ENCODE results near the gene PIP5K1C. TPM values are rescaled to one million over a fixed set of nuclear protein-coding genes. Genes with fewer than 3 reads are reported as not detected.
A peak's percentile ranks its signal among the peaks of the same experiment; 100 is the strongest.

Gene PIP5K1C, protein sequence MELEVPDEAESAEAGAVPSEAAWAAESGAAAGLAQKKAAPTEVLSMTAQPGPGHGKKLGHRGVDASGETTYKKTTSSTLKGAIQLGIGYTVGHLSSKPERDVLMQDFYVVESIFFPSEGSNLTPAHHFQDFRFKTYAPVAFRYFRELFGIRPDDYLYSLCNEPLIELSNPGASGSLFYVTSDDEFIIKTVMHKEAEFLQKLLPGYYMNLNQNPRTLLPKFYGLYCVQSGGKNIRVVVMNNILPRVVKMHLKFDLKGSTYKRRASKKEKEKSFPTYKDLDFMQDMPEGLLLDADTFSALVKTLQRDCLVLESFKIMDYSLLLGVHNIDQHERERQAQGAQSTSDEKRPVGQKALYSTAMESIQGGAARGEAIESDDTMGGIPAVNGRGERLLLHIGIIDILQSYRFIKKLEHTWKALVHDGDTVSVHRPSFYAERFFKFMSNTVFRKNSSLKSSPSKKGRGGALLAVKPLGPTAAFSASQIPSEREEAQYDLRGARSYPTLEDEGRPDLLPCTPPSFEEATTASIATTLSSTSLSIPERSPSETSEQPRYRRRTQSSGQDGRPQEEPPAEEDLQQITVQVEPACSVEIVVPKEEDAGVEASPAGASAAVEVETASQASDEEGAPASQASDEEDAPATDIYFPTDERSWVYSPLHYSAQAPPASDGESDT
- total RNA-seq (2011; cell fraction: chromatin; rRNA removed; ENCODE audit: low replicate concordance) = 21.1 and 62.3 TPM in 2 replicates
- 28.3 and 30.5 TPM in 2 replicates for total RNA-seq (2011; cell fraction: nucleolus; rRNA removed)
- total RNA-seq (2011; cell fraction: nucleoplasm; rRNA removed) = 15.8 and 17.5 TPM in 2 replicates
- total RNA-seq (2014; rRNA removed) (6.0 and 10.7 TPM in 2 replicates), total RNA-seq (2014; rRNA removed; fragmentation: Illumina TruSeq; extraction: Trizol) (1.4 and 1.9 TPM in 2 replicates), total RNA-seq (2015; rRNA removed; fragmentation: Illumina TruSeq; extraction: Trizol) (4.1 and 5.3 TPM in 2 replicates), total RNA-seq (2021) (21.4 and 22.1 TPM in 2 replicates), polyA plus RNA-seq (2011; rRNA removed) (2.9 and 5.8 TPM in 2 replicates), polyA plus RNA-seq (2014; fragmentation: Illumina TruSeq; extraction: Trizol) (8.0 and 11.3 TPM in 2 replicates), polyA plus RNA-seq (2014; fragmentation: Nextera tagmentation; extraction: Ambion mirVana) (under 1 TPM; 0.38 to 0.61 TPM), polyA plus RNA-seq (2014; rRNA removed) (7.6 and 8.3 TPM in 2 replicates), polyA minus RNA-seq (2011; rRNA and poly(A)+ RNA removed) (5.1 and 9.5 TPM in 2 replicates), Bru-seq, nascent RNA (percentile 59 among the genes with signal in this experiment), BruChase-seq, experiment 1, labeled RNA remaining after a 2-hour chase (percentile 62 among the genes with signal in this experiment), BruChase-seq, experiment 2, labeled RNA remaining after a 6-hour chase (percentile 68 among the genes with signal in this experiment)
- polyA plus RNA-seq (2011; cell fraction: cytosol; rRNA removed) = 2.9 and 6.4 TPM in 2 replicates
- 9.4 and 20.2 TPM in 2 replicates for polyA plus RNA-seq (2011; cell fraction: nucleus; rRNA removed)
- 16.8 and 22.4 TPM in 2 replicates for polyA plus RNA-seq (2012)
- polyA minus RNA-seq (2011; cell fraction: cytosol; rRNA and poly(A)+ RNA removed) = 15.8 and 26.9 TPM in 2 replicates
- 13.1 and 15.9 TPM in 2 replicates for polyA minus RNA-seq (2011; cell fraction: nucleus; rRNA and poly(A)+ RNA removed)
- long read RNA-seq, experiment 1, partial matches to known transcripts = 7 of 56 reads
- long read RNA-seq, experiment 1, other reads (novel, unspliced or antisense) = 48 of 56 reads
- long read RNA-seq, experiment 2, partial matches to known transcripts = 3 of 23 reads
- long read RNA-seq, experiment 2, other reads (novel, unspliced or antisense) = 16 of 23 reads
- long read RNA-seq, experiment 3, partial matches to known transcripts = 2 of 3 reads
- long read RNA-seq, experiment 3, other reads (novel, unspliced or antisense) = 1 of 3 reads

DNA sequence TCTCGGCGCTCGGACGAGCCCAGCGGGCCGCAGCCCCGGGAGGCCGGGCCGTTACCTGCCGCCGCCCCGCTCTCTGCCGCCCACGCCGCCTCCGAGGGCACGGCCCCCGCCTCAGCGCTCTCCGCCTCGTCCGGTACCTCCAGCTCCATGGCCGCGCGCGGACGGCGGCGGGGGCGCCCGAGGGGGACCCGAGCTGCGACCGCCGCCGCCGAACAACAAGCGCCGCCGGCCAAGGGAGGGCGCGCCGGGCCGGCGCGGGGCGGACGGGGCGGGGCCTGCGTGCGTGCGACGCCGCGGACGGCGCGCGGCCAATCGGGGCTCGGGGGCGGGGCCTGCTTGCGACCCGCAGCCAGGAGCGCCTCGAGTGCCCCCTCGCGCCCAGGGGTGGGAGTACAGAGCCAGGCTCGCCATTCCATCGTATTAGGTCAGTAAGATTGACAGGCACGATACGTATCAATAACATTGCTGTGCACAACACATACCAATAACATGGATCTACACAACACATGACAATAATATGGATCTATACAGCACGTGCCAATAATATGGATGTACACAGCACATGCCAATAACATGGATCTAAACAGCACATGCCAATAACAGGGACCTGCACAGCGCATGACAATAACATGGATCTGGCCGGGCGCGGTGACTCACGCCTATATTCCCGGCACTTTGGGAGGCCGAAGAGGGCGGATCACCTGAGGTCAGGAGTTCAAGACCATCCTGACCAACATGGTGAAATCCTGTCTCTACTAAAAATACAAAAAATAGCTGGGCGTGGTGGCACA, at the start of gene PIP5K1C:
Gene PIP5K1C, minus strand, starts transcription at position 227 of the 791 bp plus-strand sequence. Its CDS starts 78 bp downstream, at position 149.
- Histone ChIP-seq H3K9me1 (ENCODE audit: control insufficient read depth, insufficient read depth, low read length) (peaks cover 7% of the 10 kb centered on the region), H3K27me3 (ENCODE audit: control insufficient read depth in 2 of 2, insufficient read depth in 2 of 2, low read length in 2 of 2) (no peaks in the 10 kb centered on the region), H2AFZ (ENCODE audit: low read depth, low read length) (peak within 1 kb of the TSS; percentile 90), H3K36me3 (ENCODE audit: control insufficient read depth, insufficient read depth, low read length) (peaks cover 6% of the 10 kb centered on the region; the same call in 1 of the 3 replicates), H3K4me2 (ENCODE audit: insufficient read depth, low read length) (peak within 1 kb of the TSS; percentile 93), H3K4me1 (replicated peaks in 1 of 2; ENCODE audit: control insufficient read depth in 2 of 2, insufficient read depth in 2 of 2, low read length in 2 of 2) (peaks cover 15 to 48% of the 10 kb centered on the region in 2 experiments), H4K20me1 (replicated peaks; ENCODE audit: control insufficient read depth, insufficient read depth, low read length) (peaks cover 19% of the 10 kb centered on the region), H3K9me3 (replicated peaks; ENCODE audit: control insufficient read depth, insufficient read depth, low read depth, low read length) (no peaks in the 10 kb centered on the region; the same call in 1 of the 2 replicates), H3K4me3 (peak within 1 kb of the TSS; percentile 85), H3K9ac (ENCODE audit: insufficient read depth in 1 of 2, low read depth in 2 of 2, low read length in 2 of 2) (peak within 1 kb of the TSS; percentile 69 to 91), H3K27ac (ENCODE audit: extremely low read depth, low read depth, low read length) (peak within 1 kb of the TSS; percentile 81), H3K79me2 (ENCODE audit: control insufficient read depth, insufficient read depth, low read length) (peaks cover 44% of the 10 kb centered on the region)
- peak; percentile 93 for ATAC-seq
- peak; percentile 93 to 97 (median 96) for DNase-seq (ENCODE audit: extremely low read depth in 1 of 4, low spot score in 3 of 4)
- BruUV-seq (replicated peaks) = no TSS peak
- 2% methylated on average over 41 of the region's 82 CpGs for WGBS (ENCODE audit: insufficient coverage, low coverage, missing lambda C conversion rate)
- in situ Hi-C loops (cut with MboI) (loop anchor here (10.0 kb wide), 2 partner anchors 376 to 406 kb away; no protein-coding TSS in a partner anchor), intact Hi-C loops (cut with micrococcal nuclease) (loop anchor here (2.0 to 10.0 kb wide), 2 partner anchors 32 to 376 kb away; no protein-coding TSS in a partner anchor)
- ChIA-PET CTCF (ENCODE audit: low intra/inter-chr PET ratio) (interaction anchor here (0.6 to 1.4 kb wide), 5 partner anchors 18 to 122 kb away, joined by 3 to 5 read pairs (median 4); no protein-coding TSS in a partner anchor), POLR2A (interaction anchor here (0.6 to 1.3 kb wide), 2 partner anchors 14 to 494 kb away, joined by 3 read pairs; no protein-coding TSS in a partner anchor)
- peak; percentile 74 for FAIRE-seq
- TF ChIP-seq ZNF766 (CRISPR knock-in tag; conservative IDR thresholded peaks at IDR 0.05) = peak; percentile 27; the same call in 1 of the 2 replicates
- TF ChIP-seq, protein P1, sequence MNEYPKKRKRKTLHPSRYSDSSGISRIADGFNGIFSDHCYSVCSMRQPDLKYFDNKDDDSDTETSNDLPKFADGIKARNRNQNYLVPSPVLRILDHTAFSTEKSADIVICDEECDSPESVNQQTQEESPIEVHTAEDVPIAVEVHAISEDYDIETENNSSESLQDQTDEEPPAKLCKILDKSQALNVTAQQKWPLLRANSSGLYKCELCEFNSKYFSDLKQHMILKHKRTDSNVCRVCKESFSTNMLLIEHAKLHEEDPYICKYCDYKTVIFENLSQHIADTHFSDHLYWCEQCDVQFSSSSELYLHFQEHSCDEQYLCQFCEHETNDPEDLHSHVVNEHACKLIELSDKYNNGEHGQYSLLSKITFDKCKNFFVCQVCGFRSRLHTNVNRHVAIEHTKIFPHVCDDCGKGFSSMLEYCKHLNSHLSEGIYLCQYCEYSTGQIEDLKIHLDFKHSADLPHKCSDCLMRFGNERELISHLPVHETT (CRISPR knock-in tag; conservative IDR thresholded peaks at IDR 0.05 in 1 of 2, IDR thresholded peaks at IDR 0.05 in 1 of 2) = peak in 1 of 2 experiments; percentile 93; a peak in 2 of 4 replicates
- TF ChIP-seq SMAD4 (CRISPR knock-in tag; conservative IDR thresholded peaks at IDR 0.05) = peak; percentile 78
- peak; percentile 32 for TF ChIP-seq SMAD1 (IDR thresholded peaks at IDR 0.05; ENCODE audit: low read depth, low read length, partially characterized antibody)
- TF ChIP-seq, protein P2, sequence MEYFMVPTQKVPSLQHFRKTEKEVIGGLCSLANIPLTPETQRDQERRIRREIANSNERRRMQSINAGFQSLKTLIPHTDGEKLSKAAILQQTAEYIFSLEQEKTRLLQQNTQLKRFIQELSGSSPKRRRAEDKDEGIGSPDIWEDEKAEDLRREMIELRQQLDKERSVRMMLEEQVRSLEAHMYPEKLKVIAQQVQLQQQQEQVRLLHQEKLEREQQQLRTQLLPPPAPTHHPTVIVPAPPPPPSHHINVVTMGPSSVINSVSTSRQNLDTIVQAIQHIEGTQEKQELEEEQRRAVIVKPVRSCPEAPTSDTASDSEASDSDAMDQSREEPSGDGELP (CRISPR knock-in tag; IDR thresholded peaks at IDR 0.05; ENCODE audit: borderline replicate concordance) = peak; percentile 46; the same call in 1 of the 2 replicates
- peak; percentile 53 for TF ChIP-seq RBBP5 (IDR thresholded peaks at IDR 0.05; ENCODE audit: borderline replicate concordance, insufficient read depth, low read length, poor library complexity, severe bottlenecking)
- TF ChIP-seq CHD1 (IDR thresholded peaks at IDR 0.05; ENCODE audit: low read length) = no peak
- peak; percentile 95 for TF ChIP-seq CXXC5 (CRISPR knock-in tag; IDR thresholded peaks at IDR 0.05)
- 0 out of 4 replicates have a peak, but pooled peaks of 1 of the 2 experiments have one; percentile 31 for TF ChIP-seq CSDE1 (IDR thresholded peaks at IDR 0.05)
